ENCODE measurements around the gene RAB31. TPM values are rescaled to one million over a fixed set of nuclear protein-coding genes. Genes with fewer than 3 reads are reported as not detected.

Gene RAB31
- total RNA-seq, 1 experiment from 2014 or later, result 6.1 TPM

DNA sequence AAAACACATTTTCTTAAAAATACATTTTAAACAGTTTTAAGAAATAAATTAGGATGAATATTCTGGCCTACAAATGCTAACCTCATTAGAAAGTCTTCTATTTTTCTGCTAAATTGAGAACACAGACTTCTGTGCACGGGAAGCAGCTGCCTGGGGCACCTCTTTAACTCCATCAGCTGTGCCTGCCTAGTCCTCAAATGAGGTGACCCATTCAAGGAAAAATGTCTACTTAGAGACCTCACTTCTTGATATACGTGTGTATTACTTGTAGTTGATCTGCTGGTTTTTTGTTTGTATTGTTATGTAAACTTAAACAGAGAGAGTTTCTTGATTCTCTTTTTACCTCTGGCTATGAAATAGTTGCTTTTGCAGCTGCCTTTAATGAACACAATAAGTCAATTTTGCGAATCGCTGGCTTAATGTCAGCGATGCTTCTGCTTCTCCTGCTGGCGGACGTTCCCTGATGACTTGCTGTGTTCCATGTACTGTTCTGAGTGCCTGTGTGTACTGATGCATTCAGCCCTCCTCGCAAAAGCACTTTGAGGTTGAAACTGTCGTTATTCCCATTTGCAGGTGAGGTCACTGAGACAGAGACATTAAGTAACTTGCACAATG is 88.9 kb downstream of the RAB31 start:
- ChIA-PET CTCF (no interaction called here), POLR2A (ENCODE audit: low non-redundant PET) (no interaction called here)
- no peak for TF ChIP-seq CTCF (conservative IDR thresholded peaks at IDR 0.05; ENCODE audit: low read depth, low read length)
- TF ChIP-seq EZH2 (IDR thresholded peaks at IDR 0.05; ENCODE audit: borderline replicate concordance, low read depth, low read length, poor library complexity, severe bottlenecking), result no peak
- no TSS peak for BruUV-seq (replicated peaks)
- Histone ChIP-seq H3K36me3 (ENCODE audit: insufficient read depth, low read length, poor library complexity, severe bottlenecking) (no peaks in the 10 kb centered on the region), H3K27me3 (replicated peaks; ENCODE audit: insufficient read depth, low read depth, low read length, poor library complexity) (no peaks in the 10 kb centered on the region), H3K4me1 (ENCODE audit: insufficient read depth, low read length, poor library complexity, severe bottlenecking) (peaks cover 6% of the 10 kb centered on the region), H3K27ac (ENCODE audit: low read depth, low read length, poor library complexity, severe bottlenecking) (no peak overlapping the region), H3K4me3 (ENCODE audit: low read depth, low read length, poor library complexity, severe bottlenecking) (no peak overlapping the region), H3K9me3 (ENCODE audit: low read depth, low read length, poor library complexity, severe bottlenecking) (no peaks in the 10 kb centered on the region)
- DNase-seq (ENCODE audit: low spot score), result no peak
- intact Hi-C loops (cut with micrococcal nuclease; ENCODE audit: unreplicated experiment), result no loop called here

DNA sequence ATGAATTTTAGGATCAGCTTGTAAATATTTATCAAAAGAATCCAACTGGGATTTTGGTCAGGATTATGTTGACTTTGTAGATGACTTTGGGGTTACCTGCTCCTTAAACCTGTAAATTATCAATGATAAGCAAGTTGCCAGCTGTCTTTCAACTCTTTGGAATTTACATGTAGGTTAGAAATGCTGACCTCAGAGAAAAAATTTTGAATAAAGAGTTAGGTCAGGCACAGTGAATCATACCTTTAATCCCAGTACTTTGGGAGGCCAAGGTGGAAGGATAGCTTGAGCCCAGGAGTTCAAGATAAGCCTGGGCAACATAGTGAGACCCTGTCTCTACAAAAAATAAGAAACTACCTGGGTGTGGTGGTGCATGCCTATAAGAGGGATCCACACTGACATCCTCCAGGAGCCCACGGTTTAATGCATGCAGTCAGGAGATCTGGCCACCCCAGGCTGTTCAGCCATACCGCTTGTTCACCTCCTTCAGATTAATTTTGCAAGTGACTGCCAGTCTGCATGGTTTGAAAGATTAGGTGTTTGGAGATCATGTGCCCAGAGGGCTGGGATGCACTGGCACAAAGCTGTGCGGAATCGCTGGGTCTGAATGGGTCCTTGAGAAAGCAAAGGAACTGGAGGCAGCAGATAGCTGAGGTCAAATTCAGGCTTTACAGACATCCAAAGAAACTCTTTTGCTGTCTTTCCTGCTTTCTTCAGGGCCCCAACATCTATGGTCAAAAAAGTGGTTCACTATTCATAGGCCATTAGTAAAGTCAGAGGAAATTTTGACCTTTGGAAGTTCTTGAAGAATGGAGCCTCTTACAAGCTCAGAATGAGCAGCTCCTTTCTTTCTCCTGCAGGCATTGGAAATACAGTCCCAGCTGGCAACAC is 94.3 kb downstream of the RAB31 start:
- BruUV-seq (replicated peaks), result no TSS peak
- DNase-seq (ENCODE audit: low spot score), result no peak
- CTCF ChIA-PET, result no interaction called here
- Histone ChIP-seq H3K4me3 (ENCODE audit: low read depth, low read length, poor library complexity, severe bottlenecking) (no peak overlapping the region), H3K4me1 (ENCODE audit: insufficient read depth, low read length, poor library complexity, severe bottlenecking) (peaks cover 22% of the 10 kb centered on the region), H3K27me3 (replicated peaks; ENCODE audit: insufficient read depth, low read depth, low read length, poor library complexity) (no peaks in the 10 kb centered on the region), H3K36me3 (ENCODE audit: insufficient read depth, low read length, poor library complexity, severe bottlenecking) (no peaks in the 10 kb centered on the region), H3K27ac (ENCODE audit: low read depth, low read length, poor library complexity, severe bottlenecking) (no peak overlapping the region), H3K9me3 (ENCODE audit: low read depth, low read length, poor library complexity, severe bottlenecking) (no peaks in the 10 kb centered on the region)
- POLR2A ChIA-PET (ENCODE audit: low non-redundant PET), result no interaction called here
- no peak for TF ChIP-seq EZH2 (IDR thresholded peaks at IDR 0.05; ENCODE audit: borderline replicate concordance, low read depth, low read length, poor library complexity, severe bottlenecking)
- TF ChIP-seq CTCF (conservative IDR thresholded peaks at IDR 0.05; ENCODE audit: low read depth, low read length), result no peak
- intact Hi-C loops (cut with micrococcal nuclease; ENCODE audit: unreplicated experiment), result no loop called here

GRCh38 chr18:9803063-9803697 is 95.1 kb downstream of the RAB31 start:
- no peak overlapping the region for H3K4me3 ChIP-seq (ENCODE audit: low read depth, low read length, poor library complexity, severe bottlenecking)
- ChIA-PET CTCF (no interaction called here), POLR2A (ENCODE audit: low non-redundant PET) (no interaction called here)
- intact Hi-C loops (cut with micrococcal nuclease; ENCODE audit: unreplicated experiment), result no loop called here
- no peak overlapping the region for H3K27ac ChIP-seq (ENCODE audit: low read depth, low read length, poor library complexity, severe bottlenecking)
- H3K27me3 ChIP-seq (replicated peaks; ENCODE audit: insufficient read depth, low read depth, low read length, poor library complexity), result no peaks in the 10 kb centered on the region
- TF ChIP-seq EZH2 (IDR thresholded peaks at IDR 0.05; ENCODE audit: borderline replicate concordance, low read depth, low read length, poor library complexity, severe bottlenecking) (no peak), CTCF (conservative IDR thresholded peaks at IDR 0.05; ENCODE audit: low read depth, low read length) (no peak)
- H3K36me3 ChIP-seq (ENCODE audit: insufficient read depth, low read length, poor library complexity, severe bottlenecking), result no peaks in the 10 kb centered on the region
- H3K9me3 ChIP-seq (ENCODE audit: low read depth, low read length, poor library complexity, severe bottlenecking), result no peaks in the 10 kb centered on the region
- DNase-seq (ENCODE audit: low spot score), result peak; percentile 37
- BruUV-seq (replicated peaks), result no TSS peak
- peaks cover 23% of the 10 kb centered on the region for H3K4me1 ChIP-seq (ENCODE audit: insufficient read depth, low read length, poor library complexity, severe bottlenecking)
